HUDEP-2 (cell line): ENCODE results near the gene ERN1.
"Not testable (repeated sequence)": the region's sequence is repeated elsewhere in the genome, so short reads cannot be mapped to it uniquely, and the experiment has no call there.

Source experiments
- DNase-seq, 76 experiments: peaks; one replicate each; lab custom pipeline; 2025; ENCODE audit not compliant: unreplicated experiment in 76 of 76; lab: John Stamatoyannopoulos, UW

Gene ERN1

DNA sequence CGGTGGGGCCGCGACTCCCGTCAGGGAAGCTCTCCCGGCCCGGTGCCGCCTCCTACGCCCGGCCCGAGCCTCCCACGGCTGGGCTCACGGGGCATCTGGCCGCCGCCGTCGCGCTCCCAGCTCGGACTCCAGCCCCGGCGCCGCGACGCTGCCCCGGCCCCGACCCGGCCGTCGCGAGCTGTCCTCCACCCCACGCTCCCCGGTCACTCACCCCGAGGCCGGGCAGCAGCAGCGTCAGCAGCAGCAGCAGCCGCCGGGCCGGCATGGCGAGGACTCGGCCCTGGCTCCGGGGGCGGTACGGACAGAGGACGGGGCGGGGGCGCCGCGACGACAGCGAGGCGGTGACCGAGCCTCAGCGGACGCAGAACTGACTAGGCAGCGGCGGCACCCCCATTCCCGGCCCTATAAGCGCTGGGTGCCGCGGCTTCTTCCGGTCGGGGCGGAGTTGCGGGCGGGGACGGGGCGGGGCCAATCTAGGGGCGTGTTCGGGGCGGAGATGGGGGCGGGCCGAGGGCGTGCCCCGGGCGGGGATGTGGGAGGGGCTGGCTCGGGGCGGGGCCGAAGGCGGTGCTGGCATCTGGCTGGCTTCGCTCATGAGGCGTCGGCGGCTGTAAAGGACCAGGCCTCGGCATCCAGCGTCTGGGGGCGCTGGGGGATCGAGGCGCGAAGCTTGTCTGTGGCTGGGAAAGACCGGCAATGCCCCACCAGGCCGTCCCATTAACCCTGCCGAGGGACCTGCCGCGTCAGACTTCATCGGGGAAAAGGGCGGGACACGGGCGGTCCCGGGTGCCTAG, at the start of gene ERN1:
Gene ERN1 (minus strand): TSS at position 380 of the 794 bp plus-strand sequence. CDS start 115 bp downstream, at position 265.
- DNase-seq: peak in 71 of 76 experiments; percentile 33 to 91 (median 80)

DNA sequence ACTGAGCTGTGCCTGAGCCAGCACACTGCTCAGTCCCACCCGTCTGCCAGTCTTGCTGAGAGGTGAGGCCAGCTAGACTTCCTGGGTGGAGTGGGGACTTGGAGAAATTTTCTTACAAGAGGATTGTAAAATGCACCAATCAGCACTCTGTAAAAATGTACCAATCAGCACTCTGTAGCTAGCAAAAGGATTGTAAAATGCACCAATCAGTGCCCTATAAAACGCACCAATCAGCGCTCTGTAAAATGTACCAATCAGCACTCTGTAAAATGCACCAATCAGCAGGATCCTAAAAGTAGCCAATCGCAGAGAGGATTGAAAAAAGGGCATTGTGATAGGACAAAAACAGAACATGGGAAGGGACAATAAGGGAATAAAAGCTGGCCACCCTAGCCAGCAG, 49.1 kb upstream of the ERN1 start:
- not testable (repeated sequence) for DNase-seq

DNA sequence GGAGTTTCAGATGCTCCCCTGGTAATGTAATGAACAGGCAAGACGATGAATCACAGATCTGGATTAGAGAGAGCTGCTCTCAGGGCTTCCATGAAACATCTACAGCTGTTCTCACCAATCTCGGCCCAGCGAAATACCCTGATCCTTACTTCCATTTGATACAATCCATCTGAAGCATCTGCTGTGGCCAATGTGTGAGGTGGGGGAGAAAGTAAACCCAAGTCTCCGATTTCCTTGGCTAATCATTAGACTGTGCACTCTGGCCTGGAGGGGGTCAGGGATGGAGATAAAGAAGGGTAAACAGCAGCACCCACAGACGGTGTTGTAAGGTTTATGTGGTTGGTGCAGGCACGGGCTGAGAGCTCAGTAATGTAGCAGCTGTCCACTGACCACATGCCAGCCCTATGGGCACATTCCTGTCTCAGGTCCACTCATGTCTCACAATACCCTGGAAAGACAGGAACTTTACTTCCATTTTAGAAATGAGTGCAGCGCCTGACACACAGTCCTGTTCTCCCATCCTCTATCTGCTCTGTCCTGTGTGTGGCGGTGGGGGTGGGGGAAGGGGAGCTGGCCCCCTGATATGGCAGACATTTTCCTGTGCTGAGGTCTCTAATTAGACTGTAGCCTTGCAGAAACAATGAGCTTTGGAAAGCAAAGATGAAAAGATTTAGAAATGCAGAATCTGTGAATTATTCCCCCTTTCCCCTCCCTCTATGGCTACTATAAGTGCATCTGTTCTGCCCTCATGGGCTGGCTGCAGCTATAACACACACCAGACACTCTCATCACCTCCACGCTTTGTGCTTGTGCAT, 48.3 kb upstream of the ERN1 start:
- no peak for DNase-seq

DNA sequence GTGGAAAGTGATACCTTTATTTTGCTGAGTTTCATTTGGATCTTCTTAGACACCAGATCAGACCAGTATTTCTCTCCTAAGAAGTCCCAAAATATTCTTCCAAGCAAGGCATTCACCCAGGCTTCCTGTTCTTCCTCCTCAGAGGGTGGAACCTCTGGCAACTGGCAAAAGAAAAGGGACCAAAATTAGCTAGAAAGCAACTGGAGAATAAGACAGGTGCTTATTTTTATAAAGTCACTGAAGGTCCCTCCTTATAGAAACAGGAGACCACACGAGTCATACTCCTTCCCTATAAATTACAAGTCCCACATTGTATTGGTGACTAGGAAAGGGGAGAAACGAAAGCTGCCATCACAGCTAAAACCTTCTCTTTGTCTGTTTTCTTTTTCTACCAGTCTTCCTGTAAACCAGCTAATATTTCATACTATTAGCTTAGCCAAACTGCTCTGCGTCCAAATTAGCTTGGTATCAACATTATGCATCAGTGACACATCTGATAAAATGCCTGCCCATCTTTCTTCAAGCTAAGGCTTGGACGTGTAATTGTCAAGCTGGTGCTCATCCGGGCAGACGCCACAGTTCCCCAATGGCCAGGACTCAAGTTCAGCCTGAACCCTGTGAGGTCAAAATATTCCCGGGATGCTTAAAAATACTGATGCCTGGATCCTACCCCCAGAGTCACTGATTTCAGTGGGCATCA, 47.5 kb upstream of the ERN1 start:
- no peak for DNase-seq

DNA sequence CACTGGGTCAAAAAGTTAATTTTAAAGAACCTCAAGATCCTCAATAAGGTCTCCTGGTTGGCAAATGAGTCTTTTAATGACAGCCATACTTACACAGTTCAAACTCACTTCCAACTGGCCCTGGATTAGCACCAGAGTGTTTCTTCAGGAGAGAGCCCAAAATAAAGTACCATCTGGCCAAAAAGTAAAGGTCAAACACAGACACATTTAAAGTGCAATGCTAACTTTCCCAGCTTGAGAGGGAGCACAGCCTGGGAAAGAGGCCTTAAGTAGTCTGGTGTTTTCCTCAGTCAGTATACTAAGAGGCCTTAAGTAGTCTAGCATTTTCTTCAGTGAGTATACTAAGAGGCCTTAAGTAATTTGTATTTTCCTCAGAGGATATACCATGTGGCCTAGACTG, 46.6 kb upstream of the ERN1 start:
- no peak for DNase-seq

DNA sequence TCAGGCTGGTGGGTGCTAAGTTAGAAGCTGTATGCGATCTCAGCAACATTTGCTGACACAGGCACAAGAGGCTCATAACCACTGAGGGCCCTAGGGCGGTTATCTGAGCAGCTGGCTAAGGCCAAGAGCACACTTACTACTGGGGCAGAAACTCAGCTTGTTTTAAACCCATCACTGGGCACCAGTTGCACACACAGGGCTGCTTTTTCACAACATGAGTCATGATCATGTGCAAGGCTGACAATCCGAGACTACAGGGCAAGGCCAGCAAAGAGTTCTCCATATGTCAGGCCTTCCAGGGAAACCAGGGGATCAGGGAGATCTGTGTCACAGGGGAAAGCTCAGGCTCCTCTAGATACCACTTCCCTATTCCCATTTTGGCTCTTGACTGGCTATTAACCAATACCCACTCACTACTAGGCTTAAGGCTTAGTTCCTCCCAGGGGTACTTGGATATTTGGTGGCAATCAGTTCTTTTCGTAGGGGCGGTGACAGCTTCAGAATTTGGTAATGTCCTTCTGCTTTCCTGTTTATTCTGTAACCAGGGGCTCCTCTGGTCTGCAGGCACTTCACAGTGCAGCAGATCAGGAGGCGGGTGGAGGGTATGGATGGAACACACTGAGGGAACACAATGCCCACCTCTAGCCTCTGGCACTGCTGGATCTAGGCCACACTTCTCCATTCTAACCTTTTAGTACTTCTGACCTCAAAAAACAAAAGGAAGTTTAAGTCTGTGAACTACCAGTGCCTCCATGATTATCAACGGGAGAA, 44.9 kb upstream of the ERN1 start:
- DNase-seq: no peak

DNA sequence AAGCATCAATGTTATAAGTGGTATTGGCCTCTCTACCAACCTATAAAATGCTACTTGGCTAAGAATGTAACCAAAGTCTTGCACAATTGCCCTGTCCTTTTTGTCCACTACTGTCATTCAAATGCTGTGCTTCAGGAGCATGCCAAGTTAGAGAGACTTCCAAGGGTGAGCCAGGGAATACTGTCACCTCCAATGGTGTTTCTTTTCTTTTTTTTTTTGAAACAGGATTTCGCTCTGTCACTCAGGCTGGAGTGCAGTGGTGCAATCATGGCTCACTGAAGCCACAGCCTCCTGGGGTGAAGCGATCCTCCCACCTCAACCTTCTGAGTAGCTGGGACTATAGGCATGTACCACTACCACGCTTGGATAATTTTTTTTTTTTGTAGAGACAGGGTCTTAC, 43.7 kb upstream of the ERN1 start:
- DNase-seq: no peak

DNA sequence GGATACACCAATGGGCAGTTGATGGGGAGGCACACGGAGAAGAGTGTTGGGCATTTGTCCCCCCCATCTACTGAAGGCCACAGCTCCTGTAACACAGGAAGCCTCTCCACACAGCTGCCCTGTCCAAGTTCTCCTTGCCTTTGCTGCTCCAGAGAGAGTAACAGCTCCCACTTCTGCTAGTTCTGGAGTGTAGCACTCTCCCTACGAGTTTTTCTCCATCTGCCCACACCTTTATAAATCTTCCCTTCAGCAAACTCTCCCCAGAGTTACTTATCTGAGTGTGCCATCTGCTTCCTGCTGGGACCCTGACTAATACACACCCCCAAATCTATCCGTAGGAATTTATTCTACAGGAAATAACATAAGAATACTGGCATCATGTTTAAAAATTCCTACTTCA, 42.6 kb upstream of the ERN1 start:
- no peak for DNase-seq

DNA sequence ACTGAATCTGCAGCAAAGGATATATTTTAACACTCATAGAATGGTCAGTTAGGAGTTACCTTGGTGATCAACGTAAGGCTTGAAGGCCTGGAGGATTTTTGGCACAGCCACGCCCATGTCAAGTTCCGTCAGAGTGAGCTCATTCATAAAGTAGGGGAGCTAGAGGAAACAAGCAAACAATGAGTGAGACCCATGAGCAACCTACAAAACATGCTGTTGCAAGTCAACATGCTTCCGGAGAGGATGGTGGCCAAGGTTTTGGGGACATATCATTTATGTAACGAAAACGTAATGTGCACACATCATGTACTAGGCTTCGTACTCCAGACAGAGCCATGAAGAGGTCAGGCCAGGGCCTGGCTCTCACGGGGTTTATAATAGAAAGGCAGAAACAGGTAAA, 41.1 kb upstream of the ERN1 start:
- DNase-seq: no peak

DNA sequence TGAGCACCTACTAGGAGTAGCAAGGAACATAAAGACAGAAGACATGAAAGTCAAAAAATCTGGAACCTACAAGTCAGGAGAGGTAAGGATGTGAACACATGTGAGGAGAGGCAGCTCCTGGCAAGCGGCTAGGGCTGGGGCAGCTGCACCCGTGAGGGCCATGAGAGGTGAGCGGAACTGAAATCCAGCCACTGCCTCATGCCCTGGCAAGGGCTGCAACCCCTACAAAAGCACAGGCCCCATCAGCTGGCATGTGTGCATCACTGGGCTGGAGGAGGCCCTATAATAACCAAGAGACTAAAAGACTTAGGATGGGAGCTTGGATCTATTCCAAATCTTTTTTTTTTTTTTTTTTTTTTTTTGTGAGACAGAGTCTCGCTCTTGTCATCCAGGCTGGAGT, 40.3 kb upstream of the ERN1 start:
- DNase-seq: no peak

DNA sequence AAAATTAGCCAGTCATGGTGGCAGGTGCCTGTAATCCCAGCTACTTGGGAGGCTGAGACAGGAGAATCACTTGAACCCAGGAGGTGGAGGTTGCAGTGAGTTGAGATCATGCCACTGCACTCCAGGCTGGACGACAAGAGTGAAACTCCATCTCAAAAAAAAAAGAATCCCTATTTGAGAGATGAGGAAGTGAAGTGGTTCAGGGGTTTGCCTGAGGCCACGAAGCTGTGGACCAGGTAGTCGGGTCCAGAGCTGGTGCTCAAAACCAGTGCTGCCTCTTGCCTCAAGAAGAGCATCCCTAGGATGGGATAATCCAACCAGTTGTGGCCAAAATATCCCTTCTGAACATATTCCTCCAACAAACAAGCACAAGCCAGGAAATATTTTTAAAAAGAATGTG, 37.7 kb upstream of the ERN1 start:
- DNase-seq: not testable (repeated sequence)

DNA sequence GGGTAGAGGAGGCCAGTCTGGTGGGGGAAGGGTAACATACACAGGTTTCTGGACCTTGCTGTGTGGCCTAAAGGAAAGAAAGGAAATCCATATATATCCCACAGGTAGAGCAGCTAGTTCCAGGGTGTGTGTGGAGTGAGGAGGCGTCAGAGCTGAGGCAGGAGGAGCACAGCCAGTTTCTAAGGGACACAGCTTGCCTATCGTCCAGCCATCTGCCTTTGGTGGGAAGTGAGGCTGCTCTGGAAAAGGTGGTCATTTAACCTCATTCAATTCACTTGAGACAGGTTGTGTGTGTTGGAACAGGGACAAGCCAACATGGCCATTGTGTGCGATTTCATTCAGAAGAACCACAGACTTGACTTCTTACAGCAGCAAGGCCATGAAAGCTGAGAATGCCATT, 36.9 kb upstream of the ERN1 start:
- no peak for DNase-seq

DNA sequence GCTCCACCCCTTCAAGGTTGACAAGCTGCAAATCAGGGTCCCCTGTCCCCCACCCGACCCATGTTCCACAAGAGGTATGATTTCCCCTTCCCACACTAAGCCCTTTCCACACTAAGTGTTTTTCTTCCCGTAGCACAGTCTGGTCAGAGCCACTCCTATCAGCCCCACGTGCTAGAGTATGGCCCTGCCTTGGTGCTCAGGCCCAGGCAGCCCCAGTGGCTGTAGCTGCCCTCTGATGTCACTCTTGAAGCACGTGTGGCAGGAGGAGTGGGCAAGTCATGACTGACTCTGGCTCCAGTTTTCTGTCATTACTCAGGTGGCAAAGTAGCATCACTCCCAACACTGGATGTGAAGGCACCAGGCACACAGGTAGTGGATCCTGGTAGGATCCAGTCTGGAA, 35.4 kb upstream of the ERN1 start:
- no peak for DNase-seq

DNA sequence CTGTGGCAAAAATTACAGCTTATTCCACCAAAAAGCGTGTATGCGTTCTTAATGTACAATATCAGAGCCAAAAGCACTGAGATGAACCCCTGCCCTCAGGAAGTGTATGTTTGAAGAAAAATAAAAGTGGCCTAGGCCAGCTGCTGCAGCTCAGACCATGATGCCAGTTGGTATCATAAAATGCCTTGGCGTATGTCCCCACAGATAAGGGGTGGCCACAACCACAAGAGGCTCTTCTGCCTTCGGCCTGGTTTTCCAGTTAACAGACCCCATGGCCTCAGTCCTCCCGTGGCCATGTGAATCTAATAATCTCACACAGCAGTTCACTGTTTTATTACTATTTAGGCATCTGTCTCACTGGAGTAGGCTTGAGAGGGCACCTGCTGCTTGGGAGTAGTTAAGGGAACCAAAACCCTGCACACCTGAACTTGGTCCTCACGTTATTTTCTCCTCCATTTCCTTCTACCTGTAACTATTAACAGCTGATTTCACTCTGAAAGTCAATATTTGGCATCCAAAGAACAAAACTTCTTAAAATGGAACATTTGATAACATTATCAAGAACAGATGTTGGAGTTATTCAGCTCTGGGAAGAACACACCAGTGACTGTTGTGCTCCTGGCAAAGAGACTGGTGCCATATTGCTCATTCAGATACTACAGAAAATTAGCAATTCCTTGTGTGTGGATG, 34.8 kb upstream of the ERN1 start:
- peak in 71 of 76 experiments; percentile 12 to 85 (median 51) for DNase-seq

DNA sequence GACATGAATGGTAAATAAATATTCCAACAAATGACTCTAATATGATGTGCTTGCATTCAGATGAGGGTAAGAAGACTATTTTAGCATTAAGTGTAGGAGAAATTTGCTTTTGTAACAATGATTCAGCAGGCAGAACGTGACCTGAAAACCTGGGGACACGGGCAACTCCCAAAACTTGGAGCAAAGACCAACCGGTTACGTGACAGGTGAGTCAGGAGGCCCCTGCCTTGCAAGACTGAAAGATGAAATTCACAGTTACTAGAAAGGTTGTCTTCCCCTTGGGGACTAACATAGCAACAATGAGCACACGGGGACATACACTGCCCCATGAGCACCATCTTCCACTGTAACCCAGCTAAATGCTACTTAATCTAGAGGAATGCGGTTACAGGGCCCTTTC, 33.5 kb upstream of the ERN1 start:
- DNase-seq: no peak

DNA sequence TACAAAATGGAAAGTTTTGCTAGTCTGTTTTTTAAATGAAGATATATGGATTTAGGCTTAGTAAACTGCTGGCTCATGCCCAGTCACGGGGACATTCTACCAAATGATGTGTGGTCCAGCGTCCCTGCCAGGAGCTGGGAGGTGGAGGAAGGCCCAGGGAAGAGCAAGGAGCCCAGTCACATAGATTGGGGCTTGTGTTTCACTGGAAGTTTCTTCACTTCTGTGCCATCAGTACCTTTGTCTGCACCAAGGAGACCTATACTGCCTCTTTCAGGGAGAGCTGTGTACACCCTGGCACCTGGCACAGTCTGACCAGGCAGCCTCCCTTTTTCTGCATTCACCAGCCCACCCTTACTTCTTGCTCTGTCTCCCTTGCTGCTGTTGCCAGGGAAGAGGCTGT, 32.6 kb upstream of the ERN1 start:
- DNase-seq: no peak

DNA sequence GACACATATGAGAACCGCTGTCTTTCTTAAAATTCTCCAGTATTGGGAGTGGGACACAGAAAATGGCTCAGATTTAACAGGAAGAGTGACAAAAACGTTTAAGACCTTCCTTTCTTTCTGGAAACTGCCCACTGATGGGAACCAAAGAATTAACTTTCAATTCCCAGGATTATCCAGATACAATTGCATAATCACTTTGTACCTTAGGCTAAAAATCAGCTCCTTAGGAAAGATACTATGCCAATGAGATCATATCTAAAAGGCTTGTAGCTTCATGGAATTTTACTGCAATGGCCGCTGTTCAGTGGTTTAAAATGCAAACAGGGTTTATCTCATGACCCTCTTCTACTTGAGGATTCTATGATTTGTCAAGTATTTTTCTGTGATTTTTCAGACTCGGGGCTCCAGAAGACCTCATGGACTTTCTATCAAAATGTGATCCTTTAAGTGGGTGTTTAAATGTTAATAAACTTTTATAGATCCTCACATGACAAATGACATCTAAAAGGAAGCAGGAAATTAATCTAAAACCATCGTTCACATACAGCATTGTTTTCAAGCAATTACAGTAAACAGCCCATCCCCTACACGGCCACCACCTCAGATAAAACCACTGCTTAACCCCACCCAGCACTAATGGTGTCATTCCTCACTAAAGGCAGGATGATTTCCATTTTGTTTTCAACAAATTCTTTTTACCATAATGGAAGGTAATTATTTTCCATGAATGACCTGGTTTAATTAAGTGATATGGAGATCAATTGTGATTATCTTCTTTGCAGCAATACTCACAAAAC, 31.6 kb upstream of the ERN1 start:
- peak in 1 of 76 experiments; percentile 3 for DNase-seq

DNA sequence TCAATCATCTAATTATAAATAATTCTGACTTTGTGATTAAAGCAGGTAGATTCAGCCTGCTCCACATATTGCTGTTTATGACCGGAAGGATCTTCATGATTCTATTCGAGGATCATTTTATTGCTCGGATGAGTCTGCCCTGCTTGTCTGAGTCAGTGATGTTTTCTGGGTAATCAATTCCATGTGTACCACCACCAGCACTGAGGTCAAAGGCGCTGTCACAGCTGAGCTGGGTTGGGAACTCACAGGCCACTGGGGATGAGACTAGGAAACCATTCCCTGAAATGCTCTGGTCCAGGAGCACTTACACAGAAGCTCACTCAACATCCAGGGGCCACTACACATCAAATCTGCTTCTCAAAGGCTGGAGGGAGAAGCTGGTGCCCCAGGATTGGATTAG, 30.4 kb upstream of the ERN1 start:
- DNase-seq: no peak
